ENCODE measurements around the gene KDM1A.

The KDM1A gene

GRCh38 chr1:23069675-23070074 is 50.4 kb downstream of the KDM1A start:
- DNase-seq (ENCODE audit: low read depth): no peak

DNA sequence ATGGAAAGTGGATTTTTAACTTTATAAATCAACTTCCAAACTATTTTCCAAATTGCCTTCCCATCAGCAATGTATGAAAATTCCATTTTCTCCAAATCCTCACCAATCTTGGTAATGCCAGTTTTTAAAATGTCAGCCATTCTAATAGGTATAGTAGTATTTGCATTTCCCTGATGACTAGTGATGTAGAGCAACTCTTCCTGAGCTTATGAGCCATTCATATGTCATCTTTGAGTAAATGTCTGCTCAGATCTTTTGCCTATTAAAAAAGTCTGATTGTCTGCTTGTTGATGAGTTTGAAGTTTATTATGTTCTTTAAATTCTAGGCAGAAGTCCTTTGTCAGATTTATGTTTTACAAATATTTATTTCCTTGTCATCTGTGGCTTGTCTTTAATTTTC is 54.7 kb downstream of the KDM1A start:
- no peak for DNase-seq (ENCODE audit: low read depth)

DNA sequence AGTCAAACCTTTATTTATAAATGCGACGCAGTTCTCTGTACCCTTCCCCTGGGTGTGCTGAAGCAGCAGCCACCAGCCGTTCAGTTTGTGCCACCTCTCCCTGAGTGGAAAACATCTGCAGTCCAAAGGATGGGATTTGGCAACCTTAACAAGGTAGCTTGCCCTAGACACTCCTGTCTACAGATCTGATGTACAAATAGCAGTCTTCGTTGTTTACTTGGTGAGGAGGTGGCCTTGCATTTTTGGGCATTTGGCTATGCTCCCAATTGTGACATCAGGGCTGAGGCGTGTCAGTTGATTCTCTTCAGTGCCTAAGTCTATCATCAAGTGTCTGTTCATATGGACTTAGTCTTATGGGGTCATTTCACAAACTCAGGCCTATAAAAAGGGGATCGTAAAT is 59.8 kb downstream of the KDM1A start:
- no peak for DNase-seq (ENCODE audit: low read depth)

DNA sequence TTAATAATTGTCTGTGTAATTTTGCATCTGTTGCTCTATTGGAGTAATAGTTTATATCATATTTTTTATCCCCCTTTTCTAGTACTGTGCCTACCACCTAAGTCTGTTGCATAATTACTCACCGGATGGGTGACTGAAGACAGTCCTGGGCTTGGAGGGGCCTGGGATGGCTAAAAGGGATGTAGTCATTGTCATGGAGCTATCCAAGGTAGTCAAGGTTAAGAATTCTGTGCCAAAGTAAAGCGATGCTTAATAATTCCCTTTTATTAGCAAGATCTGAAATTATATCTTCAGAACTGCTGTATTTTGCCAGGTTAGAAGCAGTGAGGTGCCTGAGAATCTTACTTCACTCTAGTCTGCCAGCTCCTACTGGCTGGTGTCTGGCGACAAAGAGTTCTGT is 61.6 kb downstream of the KDM1A start:
- no peak for DNase-seq (ENCODE audit: low read depth)

DNA sequence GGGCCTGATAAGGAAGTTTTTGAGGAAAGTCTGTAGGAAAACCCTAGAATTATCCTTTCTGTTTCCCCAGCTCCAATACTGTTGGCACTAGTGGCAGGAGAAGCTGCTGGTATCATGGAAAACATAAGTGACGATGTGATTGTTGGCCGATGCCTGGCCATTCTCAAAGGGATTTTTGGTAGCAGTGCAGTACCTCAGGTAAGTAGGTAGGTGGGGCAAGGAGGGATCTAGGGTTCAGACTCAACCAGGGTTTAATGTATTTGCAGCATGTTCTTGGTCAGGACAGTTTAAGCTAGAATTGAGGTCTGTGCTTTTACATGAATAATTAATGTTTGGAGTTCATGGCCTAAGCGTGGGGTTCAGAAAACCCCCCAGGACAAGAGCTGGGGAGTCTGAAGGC is 62.1 kb downstream of the KDM1A start:
- DNase-seq (ENCODE audit: low read depth): no peak

GRCh38 chr1:23083714-23084480 is 64.6 kb downstream of the KDM1A start:
- DNase-seq (ENCODE audit: low read depth): no peak

GRCh38 chr1:23084880-23085279 is 65.6 kb downstream of the KDM1A start:
- DNase-seq (ENCODE audit: low read depth): no peak

GRCh38 chr1:23085696-23086095 is 66.4 kb downstream of the KDM1A start:
- DNase-seq (ENCODE audit: low read depth): no peak

DNA sequence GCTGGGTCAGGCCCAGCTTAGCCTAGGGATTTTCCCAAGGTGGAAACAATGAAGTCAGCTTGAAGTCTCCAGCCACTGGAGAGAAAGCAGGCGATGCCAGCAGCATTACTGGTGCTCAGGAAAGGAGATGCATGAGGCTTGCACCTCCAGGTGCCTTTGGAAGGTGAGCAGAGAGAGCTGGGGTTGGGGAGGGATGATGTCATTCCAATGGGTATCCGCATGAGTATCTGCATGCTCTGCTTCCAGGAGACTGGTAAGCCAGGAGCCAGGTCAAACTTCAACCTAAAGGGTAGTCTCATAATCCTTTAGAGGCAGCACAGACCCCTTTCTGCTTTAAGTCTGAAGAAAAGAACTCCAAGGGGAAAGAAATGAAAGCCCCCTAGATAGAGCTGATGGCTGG is 68.8 kb downstream of the KDM1A start:
- DNase-seq (ENCODE audit: low read depth): no peak

DNA sequence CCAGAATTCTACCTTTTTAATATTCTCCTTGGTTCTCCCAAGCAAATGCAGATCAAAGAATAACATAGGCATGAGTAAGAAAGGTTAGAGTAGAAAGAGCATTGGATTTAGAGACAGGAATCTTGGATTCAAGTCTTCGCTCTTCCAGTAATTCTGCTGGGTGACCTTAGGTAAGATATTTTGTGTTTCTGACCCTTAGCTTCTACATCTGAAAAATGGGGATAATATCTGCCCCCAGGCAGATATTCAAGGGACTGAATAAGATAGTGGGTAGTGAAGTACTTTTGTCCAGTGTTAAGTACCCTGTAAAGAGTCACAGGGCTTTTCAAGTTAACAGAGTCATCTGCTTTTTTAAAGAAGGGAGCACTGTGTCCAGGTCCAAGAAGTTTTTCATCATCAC is 70.8 kb downstream of the KDM1A start:
- DNase-seq (ENCODE audit: low read depth): no peak

DNA sequence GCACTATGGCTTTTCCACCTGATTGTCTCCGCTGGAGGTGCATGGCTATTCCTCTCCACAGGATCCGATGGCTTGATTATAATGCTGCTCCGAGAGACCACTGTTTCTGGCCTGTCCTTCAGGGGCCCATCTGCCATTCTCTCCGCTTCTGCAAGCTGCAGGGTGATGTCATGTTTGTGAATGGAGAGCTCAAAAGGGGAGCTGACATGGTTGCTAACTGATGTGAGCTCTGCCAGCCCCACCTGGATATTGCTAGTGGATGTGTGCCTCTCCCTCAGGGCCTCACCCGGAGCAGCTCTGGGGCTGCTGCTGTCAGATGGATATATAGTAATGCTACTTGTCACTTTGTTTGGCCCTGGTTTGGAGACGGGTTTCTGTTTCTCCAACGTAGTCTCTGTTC is 72.3 kb downstream of the KDM1A start:
- DNase-seq (ENCODE audit: low read depth): no peak

- DNase-seq (ENCODE audit: low read depth): no peak
Observed at GRCh38 chr1:23092447-23092846, 73.2 kb downstream of the KDM1A start.

- no peak for DNase-seq (ENCODE audit: low read depth)
Observed at GRCh38 chr1:23097316-23097715, 78.0 kb downstream of the KDM1A start.

GRCh38 chr1:23098463-23099170 is 79.3 kb downstream of the KDM1A start:
- DNase-seq (ENCODE audit: low read depth): no peak

GRCh38 chr1:23099171-23099536 is 79.9 kb downstream of the KDM1A start:
- DNase-seq (ENCODE audit: low read depth): no peak

DNA sequence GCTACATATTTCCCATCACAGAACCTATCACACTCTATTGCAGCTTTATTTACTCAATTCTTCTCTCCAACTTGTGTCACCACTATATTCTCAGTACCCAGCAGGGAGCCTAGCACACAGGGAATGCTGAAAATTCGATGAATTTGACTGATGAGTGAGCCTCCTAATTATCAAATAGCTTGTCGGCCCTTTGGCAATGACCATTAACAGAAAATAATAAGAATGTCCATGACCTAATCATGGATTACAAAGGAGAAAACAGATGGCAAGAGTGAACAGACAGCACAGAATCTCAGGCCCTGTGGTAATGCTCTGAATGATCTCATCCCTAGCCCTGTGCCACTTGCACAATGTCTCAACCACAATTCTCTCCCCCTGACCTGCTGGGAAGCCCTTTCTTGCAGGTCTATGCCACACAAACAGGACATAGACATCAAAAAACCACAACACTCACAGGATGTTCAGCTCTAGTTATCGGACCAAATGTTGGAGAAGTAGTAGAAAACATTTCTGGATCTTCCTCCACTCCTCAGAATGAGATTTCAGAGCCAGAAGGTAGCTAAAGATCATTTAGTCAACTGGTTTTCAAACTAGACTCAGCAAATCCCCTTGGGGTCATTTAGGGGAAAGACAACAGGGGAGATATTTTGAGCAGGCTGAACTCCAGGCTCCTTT is 80.9 kb downstream of the KDM1A start:
- DNase-seq (ENCODE audit: low read depth): no peak

GRCh38 chr1:23101101-23101827 is 82.0 kb downstream of the KDM1A start:
- no peak for DNase-seq (ENCODE audit: low read depth)

DNA sequence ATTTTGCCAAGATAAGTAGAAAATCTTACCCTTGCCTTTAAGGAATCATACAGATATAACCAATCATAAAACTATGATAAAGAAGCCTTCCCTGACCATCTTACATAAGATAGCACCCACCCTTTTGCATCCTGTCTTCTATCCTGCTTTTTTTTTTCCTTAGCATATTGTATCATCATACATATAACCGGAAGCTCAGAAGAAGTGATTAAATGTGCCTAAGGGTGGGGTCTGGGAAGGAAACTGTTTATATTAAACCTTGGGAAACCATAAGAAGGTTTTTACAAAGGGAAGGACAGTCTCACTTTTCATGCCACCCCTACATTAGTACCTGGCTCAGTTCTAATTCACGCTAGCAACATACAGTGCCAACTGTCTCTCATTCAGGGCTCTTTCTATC is 82.6 kb downstream of the KDM1A start:
- DNase-seq (ENCODE audit: low read depth): no peak

- no peak for DNase-seq (ENCODE audit: low read depth)
Observed at GRCh38 chr1:23102289-23102688, 83.0 kb downstream of the KDM1A start.

DNA sequence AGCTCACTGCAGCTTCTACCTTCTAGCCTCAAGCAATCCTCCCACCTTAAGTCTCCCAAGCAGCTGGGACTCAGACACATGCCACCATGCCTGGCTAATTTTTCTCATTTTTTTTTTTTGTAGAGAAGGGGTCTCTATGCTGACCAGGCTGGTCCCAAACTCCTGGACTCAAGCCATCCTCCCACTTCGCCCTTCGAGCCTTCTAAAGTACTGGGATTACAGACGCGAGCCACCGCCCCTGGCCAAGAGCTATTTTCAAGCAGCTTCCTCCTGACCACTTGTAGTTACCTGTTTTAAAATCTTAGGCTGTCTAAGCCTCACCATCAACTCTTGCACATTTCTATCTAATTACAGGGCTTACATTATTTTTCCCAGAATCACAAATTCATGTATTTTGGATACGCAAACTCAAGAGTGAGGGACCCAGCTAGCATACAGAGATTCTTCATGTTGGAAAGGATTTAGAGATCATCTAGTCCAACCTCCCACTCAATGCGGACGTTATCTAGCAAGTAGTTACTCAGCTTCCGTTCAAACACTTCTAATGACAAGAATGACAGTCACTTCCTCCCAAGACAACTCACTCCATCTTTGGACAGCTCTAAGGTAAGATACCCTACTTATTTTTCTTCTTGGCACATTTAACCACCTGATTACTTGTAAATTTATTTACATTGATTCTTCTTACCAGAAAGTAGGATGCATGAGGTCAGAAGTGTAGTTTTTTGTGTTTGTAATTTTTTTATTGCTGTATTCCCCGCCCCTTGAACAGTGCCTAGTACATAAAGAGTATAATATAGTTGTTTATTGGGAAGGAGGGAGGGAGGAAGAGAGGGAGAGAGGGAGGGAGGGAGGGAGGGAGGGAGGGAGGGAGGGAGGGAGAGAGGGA is 84.0 kb downstream of the KDM1A start:
- no peak for DNase-seq (ENCODE audit: low read depth)

DNA sequence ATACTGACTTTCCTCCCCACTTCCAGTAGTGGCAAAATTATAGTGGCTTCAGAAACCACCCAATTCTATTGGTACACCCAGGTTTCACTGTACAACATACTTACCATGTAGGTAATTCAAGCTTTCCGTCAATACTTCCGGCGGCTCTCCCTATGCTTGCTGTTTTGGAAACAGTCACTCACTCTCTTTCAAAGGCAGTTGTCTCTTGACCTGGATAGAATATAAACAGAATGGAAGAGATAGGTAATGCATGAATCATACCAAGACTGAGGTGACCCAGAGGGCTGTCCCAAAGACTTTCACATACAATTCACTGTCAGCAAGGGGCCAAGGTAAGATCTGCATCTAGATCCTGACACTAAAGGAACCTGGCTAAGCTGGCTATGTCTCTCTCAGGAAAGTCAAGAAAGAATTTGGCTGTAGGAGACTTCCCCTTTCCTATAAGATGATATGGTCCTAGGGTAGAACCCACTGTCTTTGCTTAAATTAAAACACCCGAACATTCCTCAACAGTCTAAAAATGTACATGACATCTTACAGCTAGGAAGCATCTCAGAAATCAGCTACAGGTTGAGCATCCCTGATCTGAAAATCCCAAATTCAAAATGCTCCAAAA is 89.8 kb downstream of the KDM1A start:
- DNase-seq (ENCODE audit: low read depth): no peak
